NCI-H1092 (cell line): Measurements from ENCODE around the gene BNC1.
"Not testable (repeated sequence)": the region's sequence is repeated elsewhere in the genome, so short reads cannot be mapped to it uniquely, and the experiment has no call there.

ENCODE experiments used
- DNase-seq: peaks from one replicate; lab custom pipeline; 2025; lab: John Stamatoyannopoulos, UW

Gene BNC1

GRCh38 chr15:83295417-83295816, 11.0 kb upstream of the BNC1 start:
- no peak for DNase-seq

GRCh38 chr15:83293201-83293600, 8.7 kb upstream of the BNC1 start:
- no peak for DNase-seq

GRCh38 chr15:83292317-83292716, 7.9 kb upstream of the BNC1 start:
- DNase-seq, result no peak

DNA sequence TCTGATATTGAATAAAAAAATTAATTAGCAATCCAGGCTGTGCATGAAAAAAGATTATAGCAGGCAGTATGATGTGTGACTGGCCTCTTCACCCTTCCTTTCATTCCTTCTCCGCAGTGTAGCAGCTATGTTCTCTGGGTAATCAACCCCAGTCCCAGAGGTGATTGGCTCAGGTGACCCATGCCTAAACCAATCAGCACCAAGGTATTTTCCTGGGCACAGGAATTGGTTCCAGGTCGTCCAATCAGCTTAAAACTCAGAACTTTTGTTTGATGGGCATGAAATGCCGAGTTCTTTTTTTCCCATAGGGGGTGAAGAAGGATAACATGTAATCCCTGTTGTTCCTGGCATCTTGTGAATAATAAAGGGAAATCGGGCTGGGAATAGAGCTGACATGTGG, 5.8 kb upstream of the BNC1 start:
- DNase-seq, result no peak

GRCh38 chr15:83289160-83289559, 4.7 kb upstream of the BNC1 start:
- DNase-seq, result no peak

DNA sequence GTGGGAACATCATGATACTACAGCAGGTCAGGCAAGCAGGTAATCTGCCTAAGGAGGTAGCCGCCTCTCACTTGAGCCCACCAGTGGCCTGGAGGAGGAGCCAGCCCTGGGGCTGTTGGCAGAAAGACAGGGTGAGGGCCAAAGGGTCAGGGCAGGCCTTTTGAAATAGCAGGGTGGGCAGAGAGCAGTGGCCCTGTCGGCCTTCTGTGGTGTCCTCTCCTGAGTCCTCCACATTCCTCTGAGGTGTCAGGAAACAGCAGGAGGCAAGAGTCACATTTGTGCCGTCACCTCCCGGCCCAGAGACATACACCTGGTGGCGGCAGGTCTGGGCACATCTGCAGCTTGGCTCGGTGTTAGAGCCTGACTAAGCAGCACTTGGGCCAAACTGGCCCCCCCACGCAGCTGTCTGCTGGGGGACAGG, 3.9 kb upstream of the BNC1 start:
- no peak for DNase-seq

- DNase-seq, result no peak
These were observed 3.1 kb upstream of the BNC1 start for GRCh38 chr15:83287541-83288027.

DNA sequence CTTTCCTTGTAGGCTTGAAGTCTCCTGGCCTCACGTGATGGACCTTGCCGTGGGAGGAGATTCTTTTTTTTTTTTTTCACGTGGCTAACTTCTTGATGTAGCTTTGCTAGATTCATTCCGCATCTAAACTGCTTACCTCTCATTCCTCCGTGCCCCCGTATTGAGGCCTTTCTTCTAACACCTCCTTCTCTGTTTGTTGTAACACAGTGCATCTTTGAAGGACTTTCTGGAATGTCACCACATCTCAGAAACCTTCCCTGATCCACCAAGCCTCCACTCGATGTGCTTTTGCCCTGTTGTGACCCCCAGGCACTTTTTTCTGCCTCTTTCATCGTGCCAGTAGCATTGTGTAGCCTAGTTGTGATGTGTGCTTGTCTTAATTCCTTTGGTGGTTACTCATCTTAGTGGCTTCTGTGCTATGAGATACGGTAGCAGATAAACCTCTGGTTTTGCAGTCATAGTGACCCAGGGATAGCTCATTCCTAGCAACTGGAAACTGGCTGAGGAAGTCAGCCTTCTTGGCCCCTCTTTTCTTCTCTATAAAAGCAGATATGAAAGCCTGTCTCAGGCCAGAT, 1.6 kb upstream of the BNC1 start:
- no peak for DNase-seq

- no peak for DNase-seq
These were observed 967 bp upstream of the BNC1 start for GRCh38 chr15:83285284-83285978.

GRCh38 chr15:83283813-83284558, 478 bp downstream of the BNC1 start:
- no peak for DNase-seq

DNA sequence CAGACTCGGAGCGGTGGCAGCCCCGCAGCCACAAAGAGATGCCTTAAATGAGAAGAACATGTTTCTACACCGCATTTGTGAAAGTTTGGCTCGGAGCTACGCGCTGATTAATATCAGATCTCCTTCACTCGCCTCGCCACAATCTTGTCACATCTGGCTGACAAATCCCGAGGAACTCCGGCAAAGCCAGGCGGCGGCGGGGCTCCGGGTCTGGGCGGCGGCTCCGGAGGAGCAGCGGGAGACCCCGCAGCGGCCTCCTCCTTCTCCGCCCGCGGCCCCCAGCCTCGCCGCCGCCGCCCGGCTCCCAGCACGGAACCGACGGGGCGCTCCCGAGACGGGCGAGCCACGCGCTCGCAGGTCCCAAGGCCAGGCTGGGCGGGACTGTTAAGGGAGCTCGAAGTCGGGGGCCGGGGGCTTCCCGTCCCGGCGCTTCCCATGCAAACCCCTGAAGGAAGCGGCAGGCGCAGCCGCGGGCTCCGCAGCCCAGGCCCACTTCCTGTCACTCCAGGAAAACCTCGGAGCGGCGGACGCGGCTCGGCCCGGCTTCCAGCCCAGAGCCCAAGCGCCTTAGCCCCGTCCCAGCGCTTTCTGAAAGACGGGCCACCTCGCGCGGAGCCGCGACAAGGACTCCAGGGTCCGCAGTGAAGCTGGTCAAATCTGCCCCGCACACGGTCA, 1.2 kb downstream of the BNC1 start:
- DNase-seq, result no peak

DNA sequence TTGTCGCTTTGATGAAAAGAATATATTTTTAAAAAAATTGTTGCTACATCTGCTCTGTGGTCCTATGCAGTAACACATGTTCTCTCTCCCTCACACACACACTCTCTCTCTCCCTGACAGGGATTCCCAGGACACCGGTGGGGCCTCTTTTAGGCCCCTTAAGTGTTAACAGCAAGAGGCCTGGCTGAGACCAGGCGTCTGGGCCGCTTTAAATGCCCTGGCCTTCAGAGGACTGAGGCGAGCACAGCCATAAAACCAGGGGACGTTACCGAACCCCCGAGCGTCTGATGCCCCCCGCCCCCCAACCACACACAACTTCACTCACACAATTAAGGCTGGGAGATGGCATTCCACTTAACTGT, 1.7 kb downstream of the BNC1 start:
- no peak for DNase-seq

GRCh38 chr15:83282141-83282540, 2.3 kb downstream of the BNC1 start:
- DNase-seq, result no peak

- DNase-seq, result no peak
These were observed 6.3 kb downstream of the BNC1 start for GRCh38 chr15:83278191-83278590.

DNA sequence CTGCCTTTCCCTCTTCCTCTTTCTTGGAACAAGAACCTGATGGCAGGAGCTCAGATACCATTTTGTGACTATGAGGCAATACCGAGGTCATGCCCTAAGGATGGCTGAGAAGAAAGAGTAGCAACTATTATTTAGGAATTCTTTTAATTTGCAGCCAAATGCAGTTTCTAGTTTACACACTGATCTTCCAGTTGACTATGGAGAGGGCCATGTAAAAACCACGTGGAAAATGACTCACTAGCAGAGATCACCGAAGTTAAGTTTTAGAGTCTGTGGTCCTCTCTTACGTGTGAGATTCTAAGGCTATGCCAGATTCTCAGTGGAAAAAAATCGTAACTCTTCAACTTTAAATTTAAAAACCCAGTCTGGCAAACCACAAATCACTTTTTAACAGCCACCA, 7.8 kb downstream of the BNC1 start:
- no peak for DNase-seq

DNA sequence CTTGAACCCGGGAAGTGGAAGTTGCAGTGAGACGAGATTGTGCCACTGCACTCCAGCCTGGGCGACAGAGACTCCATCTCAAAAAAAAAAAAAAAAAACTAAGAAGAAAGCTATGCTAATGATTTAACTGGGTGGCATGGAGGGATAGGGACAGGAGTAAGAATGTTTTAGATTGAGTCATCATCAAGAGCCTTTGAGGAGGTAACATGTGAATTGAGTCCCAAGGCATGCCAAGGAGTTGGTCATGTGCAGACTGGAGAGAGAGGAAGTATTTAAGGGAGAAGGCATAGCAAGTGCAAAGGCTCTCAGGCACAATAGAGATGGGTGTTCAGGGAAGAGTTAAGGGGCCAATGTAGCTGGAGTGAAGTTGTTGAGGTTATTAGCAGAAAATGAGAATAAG, 9.1 kb downstream of the BNC1 start:
- no peak for DNase-seq

- DNase-seq, result no peak
These were observed 14.3 kb downstream of the BNC1 start for GRCh38 chr15:83270176-83270575.

DNA sequence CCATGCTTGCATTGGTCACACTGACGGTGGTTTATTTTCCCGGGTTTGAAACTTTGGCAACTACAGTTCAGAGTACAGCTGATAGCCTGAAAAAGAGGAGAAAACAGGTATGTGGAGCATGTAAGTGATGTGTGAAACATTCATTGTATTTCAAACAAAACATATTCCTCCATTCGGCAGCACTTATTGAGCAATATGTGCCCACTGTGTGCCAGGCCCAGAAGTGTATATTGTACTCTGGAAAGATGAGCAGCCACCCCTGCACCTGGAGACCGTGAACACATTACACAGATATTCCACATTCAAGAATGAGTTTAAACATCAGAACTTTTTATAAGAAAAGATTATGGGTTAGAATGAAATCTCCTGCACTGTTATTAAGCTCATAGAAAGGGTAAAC, 16.3 kb downstream of the BNC1 start:
- no peak for DNase-seq

DNA sequence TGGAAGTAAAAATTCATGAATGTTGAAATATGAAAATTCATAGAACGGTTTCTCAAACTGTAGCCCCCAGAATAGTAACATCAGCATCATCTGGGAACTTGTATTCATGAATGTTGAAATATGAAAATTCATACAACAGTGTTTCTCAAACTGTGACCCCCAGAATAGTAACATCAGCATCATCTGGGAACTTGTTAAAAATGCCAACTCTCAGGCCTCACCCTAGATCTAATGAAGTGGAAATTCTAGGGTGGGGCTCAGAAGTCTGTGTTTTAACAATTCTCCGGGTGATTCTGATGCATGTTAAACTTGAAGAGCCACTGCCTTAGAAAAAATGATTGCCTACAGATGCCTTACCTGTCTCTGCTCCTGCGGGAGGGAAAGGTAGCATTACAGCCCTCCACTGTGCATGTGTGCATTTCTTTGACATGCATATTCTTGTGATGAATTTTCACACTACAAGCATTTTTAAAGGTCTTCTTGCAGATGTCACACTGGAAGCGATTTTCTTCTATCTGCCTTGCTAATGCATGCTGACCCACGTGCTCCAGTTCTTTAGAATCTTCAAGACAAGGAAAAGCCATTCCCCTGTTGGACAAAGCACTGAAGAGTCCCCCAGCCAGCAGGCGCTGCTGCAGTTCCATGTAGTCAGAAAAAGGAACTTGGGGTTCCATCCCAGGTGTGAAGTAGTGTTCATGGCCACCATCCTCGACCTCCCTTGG, 21.7 kb downstream of the BNC1 start:
- no peak for DNase-seq

- not testable (repeated sequence) for DNase-seq
These were observed 22.3 kb downstream of the BNC1 start for GRCh38 chr15:83262181-83262580.

DNA sequence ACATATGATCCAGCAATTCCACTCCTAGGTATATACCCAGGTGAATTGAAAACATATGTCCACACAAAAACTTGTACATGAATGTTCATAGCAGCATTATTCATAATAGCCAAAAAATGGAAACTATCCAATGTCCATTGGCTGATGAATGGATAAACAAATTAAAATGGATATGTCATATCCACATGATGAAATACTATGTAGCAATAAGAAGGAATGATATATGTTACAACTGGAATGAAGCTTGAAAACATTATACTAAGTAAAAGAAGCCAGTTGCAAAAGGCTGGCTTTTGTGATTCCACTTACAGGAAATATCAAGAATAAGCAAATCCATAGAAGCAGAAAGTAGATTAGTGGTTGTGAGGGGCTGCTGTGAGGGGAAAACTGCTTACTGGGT, 33.7 kb downstream of the BNC1 start:
- DNase-seq, result no peak

- no peak for DNase-seq
These were observed 35.5 kb downstream of the BNC1 start for GRCh38 chr15:83249030-83249343.
